ENCODE data around the gene BRI3.

BRI3 gene

DNA sequence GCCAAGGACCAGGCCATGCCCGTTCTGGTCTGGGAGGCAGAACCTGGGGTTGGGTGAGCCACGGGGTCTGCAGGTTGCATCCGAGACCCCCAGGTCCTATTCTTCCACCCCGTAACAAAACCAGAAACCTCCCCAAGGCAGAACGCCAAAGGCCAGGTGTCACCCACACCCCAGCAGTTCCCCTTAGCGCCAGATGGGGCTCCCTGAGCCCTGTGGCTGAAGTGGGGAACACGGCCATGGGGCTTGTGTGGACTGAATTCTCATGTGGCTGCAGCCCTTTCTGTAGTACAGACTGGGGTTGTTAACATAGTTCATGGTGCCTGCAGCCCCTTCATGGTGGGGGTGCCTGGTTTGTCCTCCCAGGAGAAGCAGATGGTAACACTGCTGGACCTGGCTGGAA is 10.2 kb downstream of the BRI3 start:
- Histone ChIP-seq H3K56ac (ENCODE audit: low read length) (no peak overlapping the region), H2BK5ac (ENCODE audit: low read length) (no peak overlapping the region), H3K4me3 (ENCODE audit: low read length) (no peak overlapping the region), H2AK5ac (ENCODE audit: low read length) (no peak overlapping the region), H3K9ac (ENCODE audit: low read length) (no peak overlapping the region), H2BK120ac (ENCODE audit: low read depth, low read length) (no peak overlapping the region), H3K79me1 (ENCODE audit: low read length) (no peaks in the 10 kb centered on the region), H3K79me2 (ENCODE audit: control insufficient read depth, insufficient read depth, low read length) (no peaks in the 10 kb centered on the region), H3K4me2 (ENCODE audit: low read length) (no peak overlapping the region), H3K27ac (ENCODE audit: low read depth, low read length) (no peak overlapping the region), H3K18ac (ENCODE audit: low read length) (no peak overlapping the region), H3K4me1 (ENCODE audit: control insufficient read depth, low read depth, low read length) (no peaks in the 10 kb centered on the region), H2BK15ac (replicated peaks; ENCODE audit: low read depth) (no peak overlapping the region), H4K5ac (ENCODE audit: low read length) (no peak overlapping the region), H3K27me3 (ENCODE audit: insufficient read depth, low read length, poor library complexity) (no peaks in the 10 kb centered on the region), H4K8ac (ENCODE audit: low read depth, low read length) (no peak overlapping the region), H3K36me3 (ENCODE audit: control insufficient read depth, insufficient read depth, low read length) (peaks cover 1% of the 10 kb centered on the region), H3K4ac (ENCODE audit: low read depth, low read length) (no peak overlapping the region), H3K23ac (ENCODE audit: low read length) (no peak overlapping the region)
- DNase-seq: no peak
- WGBS (ENCODE audit: extremely low coverage, insufficient coverage, low lambda C conversion rate): no CpG with 5 or more reads among the region's 7 CpGs

DNA sequence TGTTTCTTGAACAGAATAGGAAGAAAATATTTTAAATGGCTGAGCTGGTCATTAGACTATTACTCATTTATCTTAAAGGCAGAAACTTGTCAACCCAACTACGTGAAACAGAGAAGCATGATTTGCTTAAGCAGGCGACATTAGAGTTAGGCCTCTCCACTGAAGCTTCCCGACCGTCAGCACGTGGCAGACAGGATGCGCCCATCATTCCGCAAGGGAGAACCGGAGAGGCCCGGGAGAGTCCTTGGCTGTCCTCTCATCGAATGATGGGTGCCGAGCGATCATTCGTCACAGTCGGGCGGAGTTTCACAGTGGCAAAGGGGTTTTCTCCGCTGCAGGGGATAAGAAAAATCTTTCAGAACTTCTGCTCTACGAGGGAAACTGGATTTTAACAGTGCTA is 11.8 kb downstream of the BRI3 start:
- Histone ChIP-seq H3K23ac (ENCODE audit: low read length) (no peak overlapping the region), H3K4me2 (ENCODE audit: low read length) (no peak overlapping the region), H3K79me1 (ENCODE audit: low read length) (no peaks in the 10 kb centered on the region), H2BK15ac (replicated peaks; ENCODE audit: low read depth) (no peak overlapping the region), H3K4ac (ENCODE audit: low read depth, low read length) (no peak overlapping the region), H2BK120ac (ENCODE audit: low read depth, low read length) (no peak overlapping the region), H2BK5ac (ENCODE audit: low read length) (no peak overlapping the region), H3K79me2 (ENCODE audit: control insufficient read depth, insufficient read depth, low read length) (no peaks in the 10 kb centered on the region), H2AK5ac (ENCODE audit: low read length) (no peak overlapping the region), H4K5ac (ENCODE audit: low read length) (no peak overlapping the region), H3K27me3 (ENCODE audit: insufficient read depth, low read length, poor library complexity) (no peaks in the 10 kb centered on the region), H3K27ac (ENCODE audit: low read depth, low read length) (no peak overlapping the region), H3K36me3 (ENCODE audit: control insufficient read depth, insufficient read depth, low read length) (peaks cover 1% of the 10 kb centered on the region), H4K8ac (ENCODE audit: low read depth, low read length) (no peak overlapping the region), H3K9ac (ENCODE audit: low read length) (no peak overlapping the region), H3K4me3 (ENCODE audit: low read length) (no peak overlapping the region), H3K56ac (ENCODE audit: low read length) (no peak overlapping the region), H3K4me1 (ENCODE audit: control insufficient read depth, low read depth, low read length) (no peaks in the 10 kb centered on the region), H3K18ac (ENCODE audit: low read length) (no peak overlapping the region)
- no CpG with 5 or more reads among the region's 17 CpGs for WGBS (ENCODE audit: extremely low coverage, insufficient coverage, low lambda C conversion rate)
- no peak for DNase-seq

DNA sequence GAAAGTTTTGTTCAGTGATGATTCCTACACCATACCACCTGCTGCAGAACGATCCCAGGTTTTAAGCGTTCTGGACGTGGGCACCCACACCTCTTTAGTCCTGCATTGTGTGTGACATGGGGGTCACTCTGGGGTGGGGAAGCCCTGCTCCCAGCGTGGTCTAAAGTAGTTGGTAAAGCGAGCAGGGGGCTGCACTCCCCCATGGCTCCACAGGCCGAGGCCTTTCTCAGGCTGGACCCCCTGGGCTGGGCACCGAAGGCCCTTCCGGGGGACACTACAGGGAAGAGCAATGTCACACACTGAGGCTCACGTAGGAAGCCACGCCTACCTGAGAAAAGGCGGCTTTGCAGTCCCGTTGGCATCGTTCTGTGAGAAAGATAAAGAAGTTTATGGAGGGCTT is 12.3 kb downstream of the BRI3 start:
- Histone ChIP-seq H3K36me3 (ENCODE audit: control insufficient read depth, insufficient read depth, low read length) (peaks cover 1% of the 10 kb centered on the region), H4K8ac (ENCODE audit: low read depth, low read length) (no peak overlapping the region), H3K4ac (ENCODE audit: low read depth, low read length) (no peak overlapping the region), H3K79me1 (ENCODE audit: low read length) (no peaks in the 10 kb centered on the region), H2BK15ac (replicated peaks; ENCODE audit: low read depth) (no peak overlapping the region), H3K4me2 (ENCODE audit: low read length) (no peak overlapping the region), H3K4me3 (ENCODE audit: low read length) (no peak overlapping the region), H3K9ac (ENCODE audit: low read length) (no peak overlapping the region), H2BK5ac (ENCODE audit: low read length) (no peak overlapping the region), H2AK5ac (ENCODE audit: low read length) (no peak overlapping the region), H3K4me1 (ENCODE audit: control insufficient read depth, low read depth, low read length) (no peaks in the 10 kb centered on the region), H3K79me2 (ENCODE audit: control insufficient read depth, insufficient read depth, low read length) (no peaks in the 10 kb centered on the region), H3K18ac (ENCODE audit: low read length) (no peak overlapping the region), H3K27ac (ENCODE audit: low read depth, low read length) (no peak overlapping the region), H3K56ac (ENCODE audit: low read length) (no peak overlapping the region), H3K23ac (ENCODE audit: low read length) (no peak overlapping the region), H3K27me3 (ENCODE audit: insufficient read depth, low read length, poor library complexity) (no peaks in the 10 kb centered on the region), H2BK120ac (ENCODE audit: low read depth, low read length) (no peak overlapping the region), H4K5ac (ENCODE audit: low read length) (no peak overlapping the region)
- DNase-seq: no peak
- no CpG with 5 or more reads among the region's 13 CpGs for WGBS (ENCODE audit: extremely low coverage, insufficient coverage, low lambda C conversion rate)

DNA sequence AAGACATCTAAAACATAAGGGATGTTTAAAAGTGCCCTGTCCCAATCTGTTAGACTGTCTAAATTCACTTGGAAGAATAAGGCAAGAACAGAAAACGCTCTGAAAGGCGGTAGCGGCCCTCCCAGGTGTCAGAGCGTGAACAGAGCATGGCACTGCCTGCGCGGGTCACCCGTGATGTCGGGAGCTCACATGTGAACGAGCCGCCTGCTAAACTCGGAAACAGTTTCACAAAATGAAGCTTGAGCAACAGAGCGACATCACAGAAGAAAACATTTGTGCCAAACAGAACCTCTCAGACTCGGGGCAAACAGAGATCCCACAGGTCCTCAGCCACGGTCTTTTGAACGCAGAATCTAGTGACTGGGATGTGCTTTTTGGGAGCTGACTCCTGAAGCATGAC is 12.8 kb downstream of the BRI3 start:
- no peak overlapping the region for H2BK5ac ChIP-seq (ENCODE audit: low read length)
- H3K4me3 ChIP-seq (ENCODE audit: low read length): no peak overlapping the region
- H3K56ac ChIP-seq (ENCODE audit: low read length): no peak overlapping the region
- no peak overlapping the region for H2BK15ac ChIP-seq (replicated peaks; ENCODE audit: low read depth)
- no peak overlapping the region for H3K4ac ChIP-seq (ENCODE audit: low read depth, low read length)
- no peak for DNase-seq
- H2BK120ac ChIP-seq (ENCODE audit: low read depth, low read length): no peak overlapping the region
- no peak overlapping the region for H4K5ac ChIP-seq (ENCODE audit: low read length)
- no peaks in the 10 kb centered on the region for H3K27me3 ChIP-seq (ENCODE audit: insufficient read depth, low read length, poor library complexity)
- no peak overlapping the region for H3K18ac ChIP-seq (ENCODE audit: low read length)
- no peaks in the 10 kb centered on the region for H3K79me1 ChIP-seq (ENCODE audit: low read length)
- no CpG with 5 or more reads among the region's 15 CpGs for WGBS (ENCODE audit: extremely low coverage, insufficient coverage, low lambda C conversion rate)
- no peak overlapping the region for H3K23ac ChIP-seq (ENCODE audit: low read length)
- no peak overlapping the region for H3K27ac ChIP-seq (ENCODE audit: low read depth, low read length)
- H3K9ac ChIP-seq (ENCODE audit: low read length): no peak overlapping the region
- H3K4me2 ChIP-seq (ENCODE audit: low read length): no peak overlapping the region
- no peaks in the 10 kb centered on the region for H3K79me2 ChIP-seq (ENCODE audit: control insufficient read depth, insufficient read depth, low read length)
- H3K4me1 ChIP-seq (ENCODE audit: control insufficient read depth, low read depth, low read length): no peaks in the 10 kb centered on the region
- H3K36me3 ChIP-seq (ENCODE audit: control insufficient read depth, insufficient read depth, low read length): peaks cover 1% of the 10 kb centered on the region
- no peak overlapping the region for H2AK5ac ChIP-seq (ENCODE audit: low read length)
- H4K8ac ChIP-seq (ENCODE audit: low read depth, low read length): no peak overlapping the region

DNA sequence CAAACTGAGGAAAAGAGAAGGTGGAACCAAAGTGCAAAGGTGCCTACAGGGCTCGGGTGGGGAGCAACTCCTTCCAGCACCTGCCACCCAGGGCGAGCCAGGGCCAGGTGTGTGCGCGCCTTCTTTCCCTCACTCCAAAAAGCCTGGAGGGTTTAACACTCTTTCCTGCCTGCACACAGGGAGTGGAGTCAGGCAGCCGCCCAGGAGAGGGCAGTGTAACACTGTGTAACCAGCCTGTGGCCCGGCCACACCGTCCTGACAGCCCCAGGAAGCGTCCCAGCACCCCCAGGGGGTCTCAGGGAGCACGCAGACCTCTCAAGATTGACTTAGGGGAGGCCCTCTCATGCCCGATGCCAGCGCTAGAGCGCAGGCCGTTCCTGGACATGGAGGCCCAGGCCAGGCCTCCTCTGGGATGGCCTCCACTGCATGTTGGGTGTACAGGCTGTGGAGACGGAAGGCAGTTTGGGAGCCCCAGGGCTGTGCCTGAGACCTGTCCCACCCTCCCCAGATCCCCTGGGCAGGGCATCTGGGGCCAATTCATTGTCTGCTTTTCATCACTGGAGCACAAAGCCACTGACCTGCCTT is 13.4 kb downstream of the BRI3 start:
- H3K18ac ChIP-seq (ENCODE audit: low read length): no peak overlapping the region
- H4K8ac ChIP-seq (ENCODE audit: low read depth, low read length): no peak overlapping the region
- no peaks in the 10 kb centered on the region for H3K79me1 ChIP-seq (ENCODE audit: low read length)
- H2AK5ac ChIP-seq (ENCODE audit: low read length): no peak overlapping the region
- H2BK15ac ChIP-seq (replicated peaks; ENCODE audit: low read depth): no peak overlapping the region
- DNase-seq: peak; percentile 84
- H3K4me1 ChIP-seq (ENCODE audit: control insufficient read depth, low read depth, low read length): no peaks in the 10 kb centered on the region
- no peak overlapping the region for H3K4ac ChIP-seq (ENCODE audit: low read depth, low read length)
- H2BK5ac ChIP-seq (ENCODE audit: low read length): no peak overlapping the region
- H3K9ac ChIP-seq (ENCODE audit: low read length): no peak overlapping the region
- no peak overlapping the region for H3K4me3 ChIP-seq (ENCODE audit: low read length)
- H3K27ac ChIP-seq (ENCODE audit: low read depth, low read length): no peak overlapping the region
- no peak overlapping the region for H4K5ac ChIP-seq (ENCODE audit: low read length)
- H3K23ac ChIP-seq (ENCODE audit: low read length): no peak overlapping the region
- no peaks in the 10 kb centered on the region for H3K27me3 ChIP-seq (ENCODE audit: insufficient read depth, low read length, poor library complexity)
- no peak overlapping the region for H3K4me2 ChIP-seq (ENCODE audit: low read length)
- H3K36me3 ChIP-seq (ENCODE audit: control insufficient read depth, insufficient read depth, low read length): peaks cover 1% of the 10 kb centered on the region
- no CpG with 5 or more reads among the region's 14 CpGs for WGBS (ENCODE audit: extremely low coverage, insufficient coverage, low lambda C conversion rate)
- no peak overlapping the region for H2BK120ac ChIP-seq (ENCODE audit: low read depth, low read length)
- H3K56ac ChIP-seq (ENCODE audit: low read length): no peak overlapping the region
- H3K79me2 ChIP-seq (ENCODE audit: control insufficient read depth, insufficient read depth, low read length): no peaks in the 10 kb centered on the region

DNA sequence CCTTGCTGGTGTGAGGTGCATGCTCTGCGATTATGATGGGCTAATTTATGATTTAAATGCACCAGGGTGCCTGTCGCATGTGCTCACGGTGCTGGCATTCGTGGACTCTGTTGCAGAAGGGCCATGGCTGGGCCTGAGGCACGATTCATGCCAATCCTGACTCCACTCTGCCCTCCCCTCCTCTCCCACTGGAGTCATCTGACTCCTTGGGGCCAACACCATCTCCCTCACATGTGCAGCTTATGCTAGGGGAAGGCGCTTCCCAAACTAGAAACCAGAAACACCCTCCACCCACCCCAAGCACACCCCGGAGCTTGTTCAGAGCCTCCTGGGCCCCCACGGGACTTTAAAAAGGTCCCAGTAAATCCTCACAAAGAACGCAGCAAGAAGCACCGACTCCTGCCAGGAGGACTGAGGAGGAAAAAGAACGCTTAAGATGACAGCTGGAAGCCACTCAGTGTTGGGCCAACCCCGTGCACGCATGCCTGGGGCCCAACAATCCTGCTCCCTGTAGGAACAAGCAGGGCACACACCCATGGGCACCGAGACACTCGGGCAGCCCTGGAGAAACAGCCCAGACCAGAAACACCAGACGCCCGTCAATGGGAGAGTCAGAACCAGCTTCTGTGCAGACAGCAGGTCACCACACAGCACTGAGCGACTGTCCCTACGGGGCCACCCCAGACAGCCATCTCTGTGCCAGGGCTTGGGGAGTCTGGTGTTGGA is 14.1 kb downstream of the BRI3 start:
- H3K4me2 ChIP-seq (ENCODE audit: low read length): no peak overlapping the region
- no peaks in the 10 kb centered on the region for H3K79me2 ChIP-seq (ENCODE audit: control insufficient read depth, insufficient read depth, low read length)
- H3K23ac ChIP-seq (ENCODE audit: low read length): no peak overlapping the region
- no peak overlapping the region for H4K5ac ChIP-seq (ENCODE audit: low read length)
- no peaks in the 10 kb centered on the region for H3K4me1 ChIP-seq (ENCODE audit: control insufficient read depth, low read depth, low read length)
- no peak overlapping the region for H4K8ac ChIP-seq (ENCODE audit: low read depth, low read length)
- H3K27ac ChIP-seq (ENCODE audit: low read depth, low read length): no peak overlapping the region
- H3K56ac ChIP-seq (ENCODE audit: low read length): no peak overlapping the region
- H3K36me3 ChIP-seq (ENCODE audit: control insufficient read depth, insufficient read depth, low read length): peaks cover 1% of the 10 kb centered on the region
- H2AK5ac ChIP-seq (ENCODE audit: low read length): no peak overlapping the region
- H3K27me3 ChIP-seq (ENCODE audit: insufficient read depth, low read length, poor library complexity): no peaks in the 10 kb centered on the region
- no CpG with 5 or more reads among the region's 19 CpGs for WGBS (ENCODE audit: extremely low coverage, insufficient coverage, low lambda C conversion rate)
- H3K9ac ChIP-seq (ENCODE audit: low read length): no peak overlapping the region
- H3K4ac ChIP-seq (ENCODE audit: low read depth, low read length): no peak overlapping the region
- no peaks in the 10 kb centered on the region for H3K79me1 ChIP-seq (ENCODE audit: low read length)
- no peak overlapping the region for H2BK15ac ChIP-seq (replicated peaks; ENCODE audit: low read depth)
- H3K4me3 ChIP-seq (ENCODE audit: low read length): no peak overlapping the region
- no peak for DNase-seq
- H3K18ac ChIP-seq (ENCODE audit: low read length): no peak overlapping the region
- no peak overlapping the region for H2BK5ac ChIP-seq (ENCODE audit: low read length)
- H2BK120ac ChIP-seq (ENCODE audit: low read depth, low read length): no peak overlapping the region

Measured in mesendoderm (in vitro differentiated cells).